ENCODE results near the gene INTS6.

GRCh38 chr13:51371768-51372399, 81.0 kb downstream of the INTS6 start:
- TF ChIP-seq EP300 (IDR thresholded peaks at IDR 0.05): no peak
- no peak for TF ChIP-seq POLR2AphosphoS5 (IDR thresholded peaks at IDR 0.05)

Measured in esophagus muscularis mucosa (tissue), 3 donors.